H1 (cell line): ENCODE data around the gene UNC13D. TPM values are rescaled to one million over a fixed set of nuclear protein-coding genes. Genes with fewer than 3 reads are reported as not detected.
A peak's percentile ranks its signal among the peaks of the same experiment; 100 is the strongest.

ENCODE experiments used
- CTCF ChIA-PET: fragments of 300-600 bp; sonication (Branson Sonifier 250); formaldehyde crosslinking; loops from one replicate; lab custom pipeline; 2021; ENCODE audit not compliant: partially characterized antibody; lab: Charles Lee
- POLR2A ChIA-PET: fragments of 300-600 bp; sonication (Branson Sonifier 250); formaldehyde crosslinking; loops from one replicate; lab custom pipeline; 2021; ENCODE audit warnings: inconsistent platforms; ENCODE audit not compliant: partially characterized antibody; lab: Charles Lee
- DNase-seq, 2 experiments: peaks; one replicate each; pipeline versions ENCODE4 v3.0.0 to v3.0.0-alpha.2; 2010 to 2022; ENCODE audit warnings: low spot score in 2 of 2, low read depth in 1 of 2, mixed read lengths in 1 of 2
- FAIRE-seq: peaks from 2 replicates; lab custom pipeline; 2011; peaks lifted over from hg19 to GRCh38; lab: Jason Lieb, UNC
- H2AFZ ChIP-seq: 2 replicates; pipeline ENCODE4 v1.8.1; 2012; ENCODE audit warnings: low read length, inconsistent platforms
- H2AK5ac ChIP-seq: 2 replicates; pipeline ENCODE4 v1.6.1; 2013; ENCODE audit warnings: low read depth, low read length
- H2BK120ac ChIP-seq: replicated peaks from 2 replicates; pipeline ENCODE3; 2013; ENCODE audit warnings: low read depth, low read length, inconsistent platforms
- H2BK12ac ChIP-seq: 2 replicates; pipeline ENCODE4 v1.6.1; 2013; ENCODE audit warnings: low read depth, low read length
- H2BK15ac ChIP-seq: 2 replicates; pipeline ENCODE4 v1.6.1; 2013; ENCODE audit warnings: low read length
- H2BK20ac ChIP-seq: 2 replicates; pipeline ENCODE4 v1.6.1; 2013; ENCODE audit warnings: low read length
- H2BK5ac ChIP-seq: 2 replicates; pipeline ENCODE4 v1.6.1; 2013; ENCODE audit warnings: low read depth, low read length
- H3K14ac ChIP-seq: 2 replicates; pipeline ENCODE4 v1.6.1; 2013; ENCODE audit warnings: inconsistent platforms; ENCODE audit not compliant: insufficient read length
- H3K18ac ChIP-seq: 2 replicates; pipeline ENCODE4 v1.6.1; 2013; ENCODE audit warnings: low read length; ENCODE audit errors: extremely low read depth
- H3K23ac ChIP-seq: 2 replicates; pipeline ENCODE4 v1.6.1; 2013; ENCODE audit warnings: inconsistent platforms; ENCODE audit not compliant: insufficient read length
- H3K23me2 ChIP-seq: 2 replicates; pipeline ENCODE4 v1.6.1; 2013; ENCODE audit warnings: low read depth, low read length
- H3K27ac ChIP-seq: 2 replicates; pipeline ENCODE4 v1.6.1; 2011; ENCODE audit warnings: low read depth, low read length, inconsistent platforms
- H3K27me3 ChIP-seq, 4 experiments: replicated peaks in 1 of 4; 1 replicate in 1 of 4; 2 replicates in 3 of 4; pipeline versions ENCODE4 v1.6.1 to v1.8.1; 2011 to 2013; ENCODE audit warnings: low read length in 3 of 4, mild to moderate bottlenecking in 3 of 4, inconsistent platforms in 2 of 4, mixed read lengths in 2 of 4, moderate library complexity in 1 of 4; ENCODE audit not compliant: control insufficient read depth in 3 of 4, insufficient read depth in 3 of 4; ENCODE audit errors: extremely low read depth in 1 of 4
- H3K36me3 ChIP-seq, 4 experiments: 2 replicates each; pipeline versions ENCODE4 v1.6.1 to v1.8.1; 2011 to 2013; ENCODE audit warnings: mild to moderate bottlenecking in 4 of 4, low read length in 3 of 4, moderate library complexity in 2 of 4, control low read depth in 1 of 4, inconsistent platforms in 1 of 4; ENCODE audit not compliant: insufficient read depth in 4 of 4, control insufficient read depth in 2 of 4
- H3K4ac ChIP-seq: replicated peaks from 2 replicates; pipeline ENCODE3; 2013; ENCODE audit warnings: low read length, low read depth, mixed read lengths, inconsistent platforms; ENCODE audit not compliant: insufficient read length
- H3K4me1 ChIP-seq, 4 experiments: replicated peaks in 1 of 4; 1 replicate in 1 of 4; 2 replicates in 3 of 4; pipeline versions ENCODE4 v1.6.1 to v1.8.1; 2011 to 2013; ENCODE audit warnings: low read length in 3 of 4, inconsistent platforms in 2 of 4, mixed read lengths in 1 of 4; ENCODE audit not compliant: insufficient read depth in 4 of 4, control insufficient read depth in 3 of 4
- H3K4me2 ChIP-seq, 2 experiments: 2 replicates each; pipeline versions ENCODE4 v1.6.1 to v1.8.1; 2011 to 2013; ENCODE audit warnings: low read depth in 2 of 2, low read length in 2 of 2, control low read depth in 1 of 2, inconsistent platforms in 1 of 2, mild to moderate bottlenecking in 1 of 2; ENCODE audit not compliant: insufficient read depth in 1 of 2
- H3K4me3 ChIP-seq, 4 experiments: fragments of 200-600, 300-600 bp in 1 of 4; sonication (generic), shearing (Covaris generic), sonication (Bioruptor Twin) in 1 of 4; 2 replicates each; pipeline versions ENCODE4 v1.5.1 to v1.8.1; 2011 to 2016; ENCODE audit warnings: low read length in 4 of 4, low read depth in 3 of 4, control low read depth in 2 of 4, inconsistent platforms in 2 of 4, mild to moderate bottlenecking in 2 of 4, mixed read lengths in 1 of 4, moderate library complexity in 1 of 4; ENCODE audit not compliant: insufficient read depth in 2 of 4; ENCODE audit errors: extremely low read depth in 1 of 4
- H3K56ac ChIP-seq: replicated peaks from 2 replicates; pipeline ENCODE3; 2013; ENCODE audit warnings: low read depth, mild to moderate bottlenecking, mixed read lengths, low read length, inconsistent platforms; ENCODE audit not compliant: insufficient read length
- H3K79me1 ChIP-seq: 2 replicates; pipeline ENCODE4 v1.6.1; 2013; ENCODE audit warnings: low read depth, low read length, control low read depth
- H3K79me2 ChIP-seq, 2 experiments: 2 replicates each; pipeline versions ENCODE4 v1.6.1 to v1.8.1; 2012 to 2013; ENCODE audit warnings: low read length in 2 of 2, mild to moderate bottlenecking in 2 of 2, inconsistent platforms in 1 of 2; ENCODE audit not compliant: insufficient read depth in 2 of 2, control insufficient read depth in 1 of 2
- H3K9ac ChIP-seq, 4 experiments: replicated peaks in 1 of 4; 1 replicate in 1 of 4; 2 replicates in 3 of 4; pipeline versions ENCODE4 v1.6.1 to v1.8.1; 2011 to 2013; ENCODE audit warnings: low read depth in 3 of 4, low read length in 3 of 4, control low read depth in 2 of 4, mild to moderate bottlenecking in 2 of 4, moderate library complexity in 2 of 4, inconsistent platforms in 1 of 4; ENCODE audit errors: extremely low read depth in 1 of 4
- H3K9me3 ChIP-seq, 2 experiments: 2 replicates each; pipeline versions ENCODE4 v1.6.1 to v1.8.1; 2012 to 2013; ENCODE audit warnings: mild to moderate bottlenecking in 2 of 2, moderate library complexity in 2 of 2, control low read depth in 1 of 2, inconsistent platforms in 1 of 2, low read depth in 1 of 2, low read length in 1 of 2, mixed read lengths in 1 of 2; ENCODE audit not compliant: insufficient read depth in 2 of 2
- H4K20me1 ChIP-seq, 2 experiments: replicated peaks in 1 of 2; 2 replicates each; pipeline versions ENCODE3 to v1.8.1; 2011 to 2013; ENCODE audit warnings: inconsistent platforms in 2 of 2, low read length in 2 of 2, mild to moderate bottlenecking in 1 of 2; ENCODE audit not compliant: insufficient read depth in 2 of 2, control insufficient read depth in 1 of 2
- H4K5ac ChIP-seq: 2 replicates; pipeline ENCODE4 v1.6.1; 2013; ENCODE audit warnings: low read length, low read depth, mixed read lengths, inconsistent platforms; ENCODE audit not compliant: insufficient read length
- H4K8ac ChIP-seq: 2 replicates; pipeline ENCODE4 v1.8.0; 2013; ENCODE audit warnings: mild to moderate bottlenecking, moderate library complexity, low read length, inconsistent platforms; ENCODE audit not compliant: insufficient read depth; ENCODE audit errors: extremely low read depth
- H4K91ac ChIP-seq: replicated peaks from 2 replicates; pipeline ENCODE3; 2013; ENCODE audit warnings: low read length, mixed read lengths, inconsistent platforms; ENCODE audit not compliant: insufficient read length
- EP300 ChIP-seq, 2 experiments: IDR thresholded peaks; 1 replicate in 1 of 2; 2 replicates in 1 of 2; pipeline ENCODE4 v1.6.1; 2011 to 2012; ENCODE audit warnings: low read depth in 2 of 2, low read length in 2 of 2, mild to moderate bottlenecking in 2 of 2, borderline replicate concordance in 1 of 2, inconsistent platforms in 1 of 2, moderate library complexity in 1 of 2
- JUN ChIP-seq: IDR thresholded peaks from 2 replicates; pipeline ENCODE4 v1.6.1; 2011; ENCODE audit warnings: low read depth, mild to moderate bottlenecking, improper control_type of control experiment, low read length
- KDM1A ChIP-seq: fragments of 200-600, 300-600 bp; sonication (generic); IDR thresholded peaks from 2 replicates; pipeline ENCODE4 v1.7.1; 2016; ENCODE audit warnings: mild to moderate bottlenecking, low read length, borderline replicate concordance
- KDM4A ChIP-seq: IDR thresholded peaks from one replicate; pipeline ENCODE4 v1.7.1; 2012; ENCODE audit warnings: low read depth, mild to moderate bottlenecking, moderate library complexity, low read length, inconsistent platforms; ENCODE audit not compliant: severe bottlenecking
- POLR2A ChIP-seq, 2 experiments: IDR thresholded peaks; 1 replicate in 1 of 2; 2 replicates in 1 of 2; pipeline ENCODE4 v1.6.1; 2011; ENCODE audit warnings: low read depth in 2 of 2, low read length in 2 of 2, mild to moderate bottlenecking in 2 of 2; ENCODE audit errors: control extremely low read depth in 1 of 2
- RAD21 ChIP-seq, 2 experiments: IDR thresholded peaks in 1 of 2; conservative IDR thresholded peaks in 1 of 2; 2 replicates each; pipeline ENCODE4 v1.6.1; 2011; ENCODE audit warnings: low read depth in 2 of 2, low read length in 2 of 2, improper control_type of control experiment in 1 of 2, inconsistent platforms in 1 of 2, mild to moderate bottlenecking in 1 of 2, moderate library complexity in 1 of 2
- SP2 ChIP-seq: IDR thresholded peaks from 2 replicates; pipeline ENCODE4 v1.6.1; 2012; ENCODE audit warnings: mild to moderate bottlenecking, low read length, inconsistent platforms
- TAF7 ChIP-seq: optimal IDR thresholded peaks from 2 replicates; pipeline ENCODE3; 2011; ENCODE audit warnings: low read depth, mild to moderate bottlenecking, inconsistent platforms, low read length, moderate library complexity, borderline replicate concordance
- TBP ChIP-seq: IDR thresholded peaks from 2 replicates; pipeline ENCODE4 v1.6.1; 2011; ENCODE audit warnings: low read depth, low read length, improper control_type of control experiment
- YY1 ChIP-seq: IDR thresholded peaks from 2 replicates; pipeline ENCODE4 v1.6.1; 2011; ENCODE audit warnings: low read depth, mild to moderate bottlenecking, low read length
- WGBS, 2 experiments: shearing (Covaris generic) in 1 of 2; methylation state at CpG; one replicate each; pipeline versions ENCODE4 v1.1.6 to v1.1.7; 2013 to 2015; ENCODE audit warnings: low lambda C conversion rate in 2 of 2, mixed read lengths in 2 of 2, inconsistent platforms in 1 of 2, low coverage in 1 of 2, missing lambda C conversion rate in 1 of 2; ENCODE audit not compliant: insufficient replicate concordance in 2 of 2, insufficient coverage in 1 of 2, insufficient read length in 1 of 2; ENCODE audit errors: extremely low coverage in 1 of 2, missing lambda C conversion rate in 1 of 2; 5-methylcytosine and 5-hydroxymethylcytosine counted together
- polyA plus RNA-seq, 7 experiments: library from polyadenylated mRNA; depleted of rRNA in 3 of 7; stranded (reverse) in 5 of 7; unstranded in 2 of 7; fragments of >200 nt in 5 of 7; fragments of 200-250 nt in 2 of 7; gene quantifications; 1 replicate in 5 of 7; 2 replicates in 1 of 7; 4 replicates in 1 of 7; pipeline versions ENCODE4 v1.2.1 to v1.2.3, GENCODE V29; 2011 to 2013; ENCODE audit warnings: missing spikeins in 2 of 7, mixed read lengths in 2 of 7
- total RNA-seq: library from RNA; stranded (reverse); fragmentation: NEBNext Ultra II Directional; extraction: Animal tissue kit (Norgen Biotek cat#: 25700); gene quantifications from 2 replicates; pipeline ENCODE4 v1.2.1, GENCODE V29; 2021

UNC13D gene
- total and polyA plus RNA-seq, 2 of the 8 experiments (the other 6 are each of a cell fraction or from before 2014, with no cell fraction given) = 3.6 to 8.4 TPM

DNA sequence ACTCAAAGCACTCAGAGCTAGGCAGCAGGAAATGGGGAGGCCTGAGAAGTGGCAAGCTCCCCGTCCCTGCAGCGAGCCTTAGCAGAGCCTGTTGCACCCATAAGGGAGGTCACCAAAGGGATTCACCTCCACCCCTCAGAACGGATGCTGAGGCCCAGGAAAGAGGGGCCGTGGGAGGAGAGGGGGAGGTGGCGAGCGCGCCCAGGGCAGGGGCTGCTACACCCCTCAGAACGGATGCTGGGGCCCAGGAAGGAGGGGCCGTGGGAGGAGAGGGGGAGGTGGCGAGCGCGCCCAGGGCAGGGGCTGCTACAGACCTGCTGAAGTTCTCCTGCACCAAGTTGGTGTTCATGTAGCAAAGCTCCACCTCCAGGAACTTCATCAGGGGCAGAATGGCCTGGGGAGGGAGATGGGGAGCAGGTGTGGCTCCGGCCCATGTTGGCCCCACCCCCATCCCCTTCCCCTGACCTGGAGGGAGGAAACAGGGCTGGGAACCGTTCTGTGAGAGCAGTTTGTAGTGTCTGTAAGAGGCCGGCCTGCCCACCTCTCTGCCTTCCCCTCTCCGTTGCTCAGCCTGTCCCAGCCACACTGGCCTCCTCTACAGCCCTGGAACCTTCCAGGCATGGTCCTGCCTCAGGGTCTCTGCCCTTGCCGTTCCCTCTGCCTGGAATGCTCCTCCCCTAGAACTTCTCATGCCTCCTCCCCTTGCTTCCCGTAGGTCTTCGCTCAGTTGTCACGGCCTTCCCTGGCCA lies 11.4 kb downstream of the UNC13D start:
- H2AFZ ChIP-seq = peak overlapping the region; percentile 82
- no peaks in the 10 kb centered on the region for H3K79me2 ChIP-seq
- H3K36me3 ChIP-seq = no peaks in the 10 kb centered on the region
- POLR2A ChIA-PET = interaction anchor here (0.6 to 16.0 kb wide), 10 partner anchors 9 to 131 kb away, joined by 3 to 216 read pairs (median 4); partner anchors contain the start of genes UNC13D and WBP2
- peak overlapping the region; percentile 65; the same call in 1 of the 2 replicates for H2BK15ac ChIP-seq
- no peak overlapping the region for H2AK5ac ChIP-seq
- peak overlapping the region; percentile 68; the same call in 1 of the 2 replicates for H2BK20ac ChIP-seq
- no peaks in the 10 kb centered on the region; the same call in 1 of the 2 replicates for H3K23me2 ChIP-seq
- no peak overlapping the region for H3K14ac ChIP-seq
- 23% methylated on average over 14 of the region's 20 CpGs; no CpG with 5 or more reads in 1 of the 2 experiments for WGBS, 2 experiments
- no peaks in the 10 kb centered on the region for H4K20me1 ChIP-seq
- peak overlapping the region; percentile 36 for H3K4ac ChIP-seq
- peak overlapping the region; percentile 93 for H4K91ac ChIP-seq
- FAIRE-seq = peak; percentile 72
- H3K4me2 ChIP-seq = peak overlapping the region; percentile 51 to 57
- peak overlapping the region; percentile 79; the same call in 1 of the 2 replicates for H2BK5ac ChIP-seq
- H3K4me3 ChIP-seq = peak overlapping the region in 3 of 4 experiments; percentile 20 to 49 (median 32); a peak in 6 of 8 replicates
- no peak overlapping the region; the same call in 1 of the 2 replicates for H4K8ac ChIP-seq
- peak overlapping the region; percentile 96 for H4K5ac ChIP-seq
- H3K56ac ChIP-seq = peak overlapping the region; percentile 83
- CTCF ChIA-PET = interaction anchor here (1.0 to 21.9 kb wide), 6 partner anchors 12 to 176 kb away, joined by 3 to 563 read pairs (median 5); partner anchors contain the start of genes UNC13D and WBP2
- DNase-seq = peak in 1 of 2 experiments; percentile 81
- peak overlapping the region; percentile 81 for H2BK120ac ChIP-seq
- H3K9ac ChIP-seq = no peak overlapping the region
- no peaks in the 10 kb centered on the region for H3K9me3 ChIP-seq
- no peak overlapping the region; the same call in 1 of the 2 replicates for H3K27ac ChIP-seq
- H3K4me1 ChIP-seq = peaks cover 0 to 36% (median 24%) of the 10 kb centered on the region in 4 experiments; a peak in 6 of 7 replicates
- H3K23ac ChIP-seq = no peak overlapping the region
- peak overlapping the region; percentile 88; the same call in 1 of the 2 replicates for H2BK12ac ChIP-seq
- 0 out of 2 replicates have a peak, but pooled peaks cover 2% of the 10 kb centered on the region for H3K79me1 ChIP-seq
- H3K18ac ChIP-seq = peak overlapping the region; percentile 93
- H3K27me3 ChIP-seq = no peaks in the 10 kb centered on the region
- 0 out of 2 replicates have a peak, but pooled peaks have one; percentile 10 for TF ChIP-seq TBP
- peak; percentile 46 for TF ChIP-seq KDM4A
- no peak for TF ChIP-seq JUN
- peak; percentile 29 for TF ChIP-seq TAF7
- no peak for TF ChIP-seq EP300 (IDR thresholded peaks at IDR 0.05; ENCODE audit: borderline replicate concordance in 1 of 2, low read depth in 2 of 2, low read length in 2 of 2)
- no peak for TF ChIP-seq POLR2A (IDR thresholded peaks at IDR 0.05; ENCODE audit: control extremely low read depth in 1 of 2, low read depth in 2 of 2, low read length in 2 of 2)
- TF ChIP-seq SP2 = no peak
- 0 out of 2 replicates have a peak, but pooled peaks have one; percentile 3 for TF ChIP-seq YY1
- TF ChIP-seq KDM1A = peak; percentile 81; the same call in 1 of the 2 replicates
- TF ChIP-seq RAD21 (IDR thresholded peaks at IDR 0.05 in 1 of 2, conservative IDR thresholded peaks at IDR 0.05 in 1 of 2; ENCODE audit: low read depth in 2 of 2, low read length in 2 of 2) = no peak
